Fibroblast of skin of back (primary cell): ENCODE measurements around the gene MDM4. TPM values are rescaled to one million over a fixed set of nuclear protein-coding genes. Genes with fewer than 3 reads are reported as not detected.
A peak's percentile ranks its signal among the peaks of the same experiment; 100 is the strongest.
"Not testable (repeated sequence)": the region's sequence is repeated elsewhere in the genome, so short reads cannot be mapped to it uniquely, and the experiment has no call there.

Experiments used
- DNase-seq: peaks from one replicate; pipeline ENCODE4 v3.0.0-alpha.2; 2013
- polyA plus RNA-seq, 2 experiments: library from polyadenylated mRNA; unstranded; fragments of 120-200 nt; gene quantifications; one replicate each; pipeline ENCODE4 v1.2.1, GENCODE V29; 2013; ENCODE audit not compliant: insufficient read length in 2 of 2

The MDM4 gene, protein sequence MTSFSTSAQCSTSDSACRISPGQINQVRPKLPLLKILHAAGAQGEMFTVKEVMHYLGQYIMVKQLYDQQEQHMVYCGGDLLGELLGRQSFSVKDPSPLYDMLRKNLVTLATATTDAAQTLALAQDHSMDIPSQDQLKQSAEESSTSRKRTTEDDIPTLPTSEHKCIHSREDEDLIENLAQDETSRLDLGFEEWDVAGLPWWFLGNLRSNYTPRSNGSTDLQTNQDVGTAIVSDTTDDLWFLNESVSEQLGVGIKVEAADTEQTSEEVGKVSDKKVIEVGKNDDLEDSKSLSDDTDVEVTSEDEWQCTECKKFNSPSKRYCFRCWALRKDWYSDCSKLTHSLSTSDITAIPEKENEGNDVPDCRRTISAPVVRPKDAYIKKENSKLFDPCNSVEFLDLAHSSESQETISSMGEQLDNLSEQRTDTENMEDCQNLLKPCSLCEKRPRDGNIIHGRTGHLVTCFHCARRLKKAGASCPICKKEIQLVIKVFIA
- polyA plus RNA-seq (2013, experiment 1 of 2; ENCODE audit: insufficient read length): 9.1 TPM
- polyA plus RNA-seq (2013, experiment 2 of 2; ENCODE audit: insufficient read length): 10.1 TPM

GRCh38 chr1:204516180-204516879 lies at the start of gene MDM4:
Gene MDM4, plus strand, starts transcription at chr1:204516406. Its CDS starts 9,113 bp downstream, at chr1:204525519.
- peak; percentile 98 for DNase-seq

DNA sequence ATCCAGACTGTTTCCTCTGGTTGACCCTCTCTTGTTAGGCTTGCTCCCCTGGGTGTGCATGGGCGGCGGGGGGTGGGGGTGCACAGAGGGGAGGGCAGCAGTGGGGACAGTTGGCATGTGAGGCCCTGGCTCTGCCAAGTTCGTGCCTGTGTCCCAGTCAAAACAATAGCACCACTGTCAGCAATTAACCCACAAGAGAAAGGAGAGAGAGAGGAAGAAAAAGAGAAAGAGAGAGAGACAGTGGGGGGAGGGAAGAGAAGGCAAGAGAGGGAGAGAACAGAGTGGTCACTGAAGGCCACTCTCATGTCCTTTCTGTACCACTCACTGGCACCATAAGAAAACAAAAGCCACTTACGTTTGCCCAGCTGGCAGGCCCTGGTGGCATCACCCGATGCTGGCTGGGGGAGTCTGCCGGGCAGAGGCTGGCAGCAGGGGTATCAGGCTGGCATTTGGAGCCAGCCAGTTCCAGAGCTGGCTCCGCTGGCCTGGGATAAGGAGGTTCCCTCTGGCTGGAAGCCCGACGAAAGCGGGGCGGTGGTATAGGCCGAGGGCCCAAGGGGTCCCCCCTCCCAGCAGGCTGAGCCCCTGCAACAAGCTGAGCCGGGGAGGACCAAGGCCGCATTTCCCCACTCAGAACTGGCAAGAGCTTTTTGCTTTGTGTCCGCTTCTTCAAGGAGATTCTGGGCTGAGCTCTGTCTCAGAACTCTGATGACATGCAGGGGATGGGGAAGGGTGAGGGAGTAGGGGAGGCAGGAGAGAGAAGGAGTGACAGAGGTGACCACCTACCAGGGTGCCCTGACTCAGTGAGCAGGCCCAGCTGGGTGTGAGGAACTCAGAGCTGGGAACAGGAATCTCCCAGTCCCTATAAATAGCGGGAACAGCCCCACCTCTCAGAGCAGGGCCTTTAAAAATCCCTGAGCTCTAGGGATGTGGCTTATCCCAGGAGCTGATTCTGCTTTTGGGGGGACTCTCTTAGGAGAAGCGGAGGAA lies 49.5 kb upstream of the MDM4 start:
- peak; percentile 29 for DNase-seq

DNA sequence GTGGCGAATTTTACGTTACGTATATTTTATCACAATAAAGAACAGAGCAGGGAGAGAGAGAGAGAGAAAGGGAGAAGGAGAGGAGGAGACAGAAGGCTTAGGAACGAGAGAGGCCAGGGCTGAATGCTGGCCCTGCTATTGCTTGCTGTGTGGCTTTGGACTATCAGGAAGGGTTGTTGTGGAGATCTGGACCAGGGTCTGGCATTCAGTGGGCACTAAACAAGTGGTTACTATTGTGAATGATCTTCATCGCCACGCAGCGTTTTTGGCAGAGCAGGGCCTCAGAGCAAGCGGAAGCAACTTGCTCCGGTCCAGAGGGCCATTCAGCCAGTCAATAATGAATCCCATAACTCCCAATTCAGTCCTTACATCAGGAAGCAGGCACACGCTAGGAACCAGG lies 48.0 kb upstream of the MDM4 start:
- DNase-seq: no peak

GRCh38 chr1:204468766-204469302 lies 47.4 kb upstream of the MDM4 start:
- DNase-seq: no peak

DNA sequence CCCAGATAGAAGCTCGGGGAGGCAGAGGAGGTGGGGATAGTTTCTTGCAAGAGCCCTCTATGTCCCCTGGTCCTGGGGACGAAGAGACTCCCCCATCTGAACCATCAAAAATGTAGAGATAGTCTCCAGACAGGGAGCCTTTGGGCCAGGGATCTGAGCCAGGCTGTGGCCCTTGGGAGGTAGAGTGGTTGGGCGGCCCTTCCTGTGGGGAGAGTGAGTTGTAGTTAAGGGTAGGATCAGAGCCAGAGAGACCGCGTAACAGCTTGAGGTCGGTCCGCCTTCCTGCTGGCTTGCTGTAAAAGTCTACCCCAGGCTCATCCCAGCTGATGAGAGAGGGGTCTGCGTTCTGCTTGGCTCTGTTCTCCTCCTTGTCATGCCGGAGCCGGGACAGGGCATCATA lies 46.9 kb upstream of the MDM4 start:
- no peak for DNase-seq

DNA sequence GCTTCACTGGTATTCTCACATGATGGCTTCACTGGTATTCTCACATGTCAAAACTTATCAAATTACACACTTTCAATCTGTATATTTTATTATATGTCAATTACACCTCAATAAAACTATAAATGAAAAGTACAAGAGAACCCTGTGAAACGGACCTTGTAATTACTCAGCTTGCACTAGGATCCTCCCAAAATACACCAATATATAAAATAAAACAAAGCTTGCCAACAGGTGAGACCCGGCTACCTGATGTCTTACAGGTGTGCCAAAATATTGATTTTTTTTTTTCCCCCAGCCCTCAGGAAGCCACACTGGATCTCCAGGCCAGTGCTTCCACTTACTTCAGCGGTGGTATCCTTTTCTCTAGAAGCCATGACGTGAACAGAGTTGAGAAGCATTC lies 44.5 kb upstream of the MDM4 start:
- DNase-seq: no peak

GRCh38 chr1:204472660-204473059 lies 43.5 kb upstream of the MDM4 start:
- DNase-seq: no peak

DNA sequence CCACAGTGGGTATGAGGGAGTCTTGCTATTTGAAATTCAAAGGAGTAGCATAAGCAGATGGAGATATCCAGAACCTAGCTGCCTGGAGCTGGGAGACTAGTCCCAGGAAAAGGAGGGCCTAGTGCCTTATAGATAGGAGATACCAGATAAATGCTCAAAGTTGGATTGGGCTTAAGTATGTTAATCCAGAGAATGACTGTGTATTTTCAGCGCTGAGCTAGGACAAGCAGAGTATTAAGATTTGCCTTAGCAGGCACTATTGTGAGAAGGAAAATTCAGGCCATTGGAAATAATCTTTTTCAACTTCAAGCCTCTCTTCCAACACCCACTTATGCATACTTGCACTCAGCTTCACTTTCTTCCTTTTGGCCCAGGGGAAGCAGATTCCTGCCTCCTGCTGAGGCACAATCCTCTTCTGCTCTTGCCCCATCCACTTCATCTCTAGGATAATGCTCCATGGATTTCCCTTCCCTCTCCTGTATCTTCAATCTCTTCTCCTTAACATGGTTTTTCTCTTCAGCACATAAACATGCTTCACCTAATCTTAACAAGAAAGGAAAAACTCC lies 42.7 kb upstream of the MDM4 start:
- no peak for DNase-seq

DNA sequence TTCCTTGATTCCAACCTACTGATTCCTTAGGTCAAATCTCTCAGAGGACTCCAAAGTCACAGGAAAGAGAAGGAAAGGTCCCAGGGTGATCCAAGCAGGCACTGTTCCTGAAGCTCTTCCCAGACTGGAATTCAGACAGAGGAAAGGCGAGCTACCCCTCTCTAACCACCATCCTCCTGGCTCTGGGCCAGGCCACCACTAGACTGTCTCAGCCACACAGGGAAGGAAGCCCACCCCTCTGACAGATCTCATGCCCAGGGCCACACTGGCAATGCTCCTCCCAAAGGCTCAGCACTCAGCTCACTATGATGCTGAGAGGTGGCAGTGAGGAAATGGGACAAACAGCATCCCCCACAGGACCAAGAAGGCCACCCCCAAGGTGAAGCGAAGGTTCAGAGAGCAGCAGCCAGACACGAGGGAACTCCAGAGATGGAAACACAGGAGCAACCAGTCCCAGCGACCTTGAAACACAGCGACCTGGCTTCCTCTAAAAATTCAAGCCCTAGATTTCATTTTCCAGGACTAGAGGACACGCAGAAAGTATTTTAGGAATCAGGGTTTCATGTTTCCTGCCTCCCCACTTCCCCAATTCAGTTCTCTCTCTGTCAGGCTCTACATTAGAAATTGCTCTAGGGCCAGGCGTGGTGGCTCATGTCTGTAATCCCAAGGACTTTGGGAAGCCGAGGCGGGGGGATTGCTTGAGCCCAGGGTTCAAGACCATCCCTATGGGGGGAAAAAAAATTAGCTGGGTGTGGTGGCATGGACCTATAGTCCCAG lies 40.4 kb upstream of the MDM4 start:
- DNase-seq: peak; percentile 29

DNA sequence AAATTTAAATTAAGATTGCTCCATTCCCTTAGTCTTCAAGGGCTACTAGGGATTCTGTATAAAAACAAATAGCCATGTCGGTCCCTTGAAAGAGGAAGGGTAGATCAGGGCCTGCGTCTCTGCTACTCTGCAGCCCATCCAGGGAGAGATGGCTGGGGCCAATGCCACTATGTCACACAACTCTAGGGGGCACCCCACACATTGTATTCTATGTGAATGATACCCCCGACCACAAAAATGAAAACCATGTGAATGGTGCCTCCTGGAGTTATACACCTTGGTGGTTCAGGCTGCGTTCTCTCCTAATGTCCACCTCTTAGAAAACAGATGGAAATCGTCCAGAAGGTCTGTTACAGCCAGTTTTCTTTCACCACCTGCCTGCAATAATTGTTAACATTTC lies 39.6 kb upstream of the MDM4 start:
- no peak for DNase-seq

DNA sequence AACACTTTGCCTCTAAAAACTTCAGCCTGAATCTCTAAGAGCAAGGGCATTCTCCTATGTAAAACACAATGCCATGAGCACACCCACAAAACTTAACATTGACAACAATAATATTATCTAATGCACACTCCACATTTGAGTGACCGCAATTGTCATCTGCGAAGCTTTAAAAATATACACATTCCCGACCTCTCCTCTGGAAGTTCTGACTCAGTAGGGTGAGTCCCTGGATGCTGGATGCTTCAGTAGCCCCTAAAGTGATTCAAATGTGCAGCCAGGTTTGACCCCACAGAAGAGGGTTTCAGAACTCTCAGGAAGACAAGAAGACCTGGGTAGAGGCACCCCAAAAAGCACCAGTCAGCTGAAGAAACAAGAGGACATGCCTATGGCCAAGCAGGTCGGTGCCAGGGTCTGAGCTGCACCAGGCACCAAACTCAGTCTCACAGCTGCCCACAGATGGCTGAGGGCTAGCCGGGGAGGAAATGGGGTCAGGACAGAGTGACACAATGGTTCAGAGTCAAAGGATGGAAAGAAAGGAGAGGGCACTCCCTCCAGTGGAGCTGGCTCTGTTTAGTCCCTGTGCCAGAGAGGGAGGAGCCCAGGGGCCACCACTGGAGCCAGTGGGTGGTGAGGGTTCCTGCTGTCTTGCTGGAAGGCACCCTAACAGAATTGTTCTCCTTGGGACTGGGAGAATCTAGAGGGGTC lies 39.0 kb upstream of the MDM4 start:
- DNase-seq: no peak

- DNase-seq: no peak
Observed at GRCh38 chr1:204478172-204478899, 37.9 kb upstream of the MDM4 start.

DNA sequence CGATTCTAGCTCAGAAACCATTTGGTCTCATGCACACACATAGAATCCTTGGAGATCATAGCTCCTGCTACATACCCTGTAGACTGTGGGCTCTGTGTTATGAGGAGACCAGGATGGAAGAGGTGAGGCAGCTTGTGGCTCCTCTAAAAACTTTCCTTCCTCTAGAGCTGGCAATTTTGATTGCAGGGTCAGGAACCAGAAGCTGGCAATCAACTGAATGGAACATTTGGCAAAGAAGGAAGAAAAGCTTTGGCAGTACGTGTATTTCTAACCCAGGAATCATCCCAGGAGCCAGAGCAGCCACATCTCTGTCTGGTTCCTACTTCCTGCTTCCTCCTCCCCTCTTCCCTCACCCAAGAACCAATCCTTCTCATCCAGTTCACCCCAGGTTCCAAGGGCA lies 37.3 kb upstream of the MDM4 start:
- no peak for DNase-seq

GRCh38 chr1:204479387-204480136 lies 36.6 kb upstream of the MDM4 start:
- no peak for DNase-seq

DNA sequence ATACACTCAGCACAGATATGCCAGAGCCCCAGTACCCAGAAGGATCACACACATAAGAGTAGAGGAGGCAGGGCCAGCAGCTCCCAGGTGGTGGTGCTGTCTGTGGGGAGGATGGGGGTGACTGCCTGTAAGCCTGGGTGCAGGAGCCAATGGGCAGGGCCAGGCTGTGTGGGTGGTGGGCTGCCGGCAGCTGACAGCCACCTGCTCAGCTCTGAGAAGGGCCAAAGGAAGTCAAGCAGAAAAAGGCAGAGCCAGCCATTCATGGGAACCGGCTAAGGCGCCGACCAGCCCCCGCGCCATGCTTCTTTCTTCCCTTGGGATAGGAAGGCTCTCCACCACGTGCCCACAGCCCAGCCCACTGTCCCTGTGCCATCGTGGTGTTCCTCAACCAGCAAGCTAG lies 35.7 kb upstream of the MDM4 start:
- DNase-seq: no peak

DNA sequence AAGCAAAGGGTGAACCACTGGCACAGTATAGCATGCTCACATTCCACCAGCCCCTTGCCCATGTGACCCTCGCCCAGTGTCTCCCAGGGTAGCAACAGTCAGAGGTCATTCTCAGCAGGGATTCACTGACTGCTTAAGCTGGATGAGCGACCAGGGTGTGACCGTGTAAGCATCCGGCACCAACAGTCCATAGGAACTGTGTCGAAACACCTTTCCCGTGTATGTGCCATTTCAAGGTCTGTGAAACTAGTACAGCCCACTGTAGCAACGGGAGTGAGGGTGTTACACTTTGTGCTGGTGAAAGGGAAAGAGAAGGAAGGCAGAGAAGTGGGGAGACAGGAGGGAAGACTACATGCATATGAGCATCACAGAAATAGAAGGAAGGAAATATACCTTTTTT lies 32.4 kb upstream of the MDM4 start:
- no peak for DNase-seq

- DNase-seq: not testable (repeated sequence)
Observed at GRCh38 chr1:204486513-204487255, 29.5 kb upstream of the MDM4 start.

DNA sequence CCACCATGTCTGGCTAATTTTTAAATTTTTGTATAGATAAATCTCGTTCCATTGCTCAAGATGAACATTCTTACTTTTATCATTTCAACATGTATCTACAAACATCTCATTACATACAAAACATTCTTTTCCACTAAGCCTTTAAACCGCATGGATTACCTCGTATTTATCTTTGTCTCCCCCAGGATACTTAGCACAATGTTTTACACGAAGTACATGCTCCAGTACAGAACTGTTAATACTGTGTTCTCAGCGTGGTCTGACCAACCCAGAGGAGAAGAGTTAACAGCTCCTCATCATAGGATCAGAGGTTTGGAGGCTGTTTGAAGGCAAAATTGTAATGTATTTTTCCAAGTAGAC lies 29.0 kb upstream of the MDM4 start:
- peak; percentile 29 for DNase-seq
